Measurements from ENCODE around the gene SUPT5H. TPM values are rescaled to one million over a fixed set of nuclear protein-coding genes. Genes with fewer than 3 reads are reported as not detected.

The SUPT5H gene
- total and polyA plus RNA-seq, 9 donors, result 51.4 to 163 (median 101) TPM

DNA sequence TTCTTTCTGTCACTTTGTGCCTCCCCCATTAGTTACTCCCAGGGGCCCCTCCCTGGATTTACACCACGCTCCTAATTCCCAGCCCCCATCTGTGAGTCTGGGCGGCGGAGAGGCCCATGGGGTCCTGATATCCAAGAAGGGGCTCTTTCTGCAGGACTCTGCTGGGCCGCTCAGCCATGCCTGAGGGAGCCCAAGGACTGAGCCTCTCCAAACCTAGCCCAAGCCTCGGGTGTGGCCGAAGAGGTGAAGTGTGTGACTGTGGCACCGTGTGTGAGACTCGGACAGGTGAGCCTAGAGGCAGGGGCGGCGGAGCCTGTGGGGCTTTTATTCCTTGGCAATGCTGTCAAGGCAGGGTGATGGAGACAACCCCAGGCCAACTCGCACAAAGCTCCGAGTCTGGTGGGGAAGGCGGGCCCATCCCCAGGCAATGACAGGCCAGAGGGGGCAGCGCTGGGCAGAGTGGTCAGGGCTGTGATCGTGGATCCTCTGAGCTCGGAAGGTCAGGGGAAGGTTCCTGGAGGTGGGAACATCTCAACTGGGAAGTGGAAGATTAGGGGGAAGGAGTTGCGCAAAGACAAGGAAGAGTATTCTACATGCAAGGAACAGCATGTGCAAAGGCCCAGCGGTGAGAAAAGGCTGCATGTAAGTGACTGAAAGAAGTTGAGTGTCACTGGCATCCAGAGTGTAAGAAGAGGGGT is 31.3 kb upstream of the SUPT5H start:
- Histone ChIP-seq H3K36me3 (no peaks in the 10 kb centered on the region), H3K9me3 (no peaks in the 10 kb centered on the region), H3K4me1 (ENCODE audit: insufficient read depth) (peaks cover 24% of the 10 kb centered on the region), H3K27me3 (no peaks in the 10 kb centered on the region), H3K27ac (peak overlapping the region; percentile 68 to 90), H3K4me3 (peak overlapping the region; percentile 68)
- DNase-seq, result peak; percentile 36 to 65 (median 59)
- TF ChIP-seq EP300 (IDR thresholded peaks at IDR 0.05), result no peak
- no peak for TF ChIP-seq POLR2A (IDR thresholded peaks at IDR 0.05)
- no peak for TF ChIP-seq CTCF (IDR thresholded peaks at IDR 0.05)
- intact Hi-C loops (cut with DNase I), result loop anchor here in 2 of 4 donors (2.0 kb wide), 2 partner anchors 17 to 31 kb away; partner anchors contain the start of gene SUPT5H (in 1 of the 2)
- WGBS, 3 donors, result 9 to 20% (median 13%) methylated on average over 18 of the region's 18 CpGs

DNA sequence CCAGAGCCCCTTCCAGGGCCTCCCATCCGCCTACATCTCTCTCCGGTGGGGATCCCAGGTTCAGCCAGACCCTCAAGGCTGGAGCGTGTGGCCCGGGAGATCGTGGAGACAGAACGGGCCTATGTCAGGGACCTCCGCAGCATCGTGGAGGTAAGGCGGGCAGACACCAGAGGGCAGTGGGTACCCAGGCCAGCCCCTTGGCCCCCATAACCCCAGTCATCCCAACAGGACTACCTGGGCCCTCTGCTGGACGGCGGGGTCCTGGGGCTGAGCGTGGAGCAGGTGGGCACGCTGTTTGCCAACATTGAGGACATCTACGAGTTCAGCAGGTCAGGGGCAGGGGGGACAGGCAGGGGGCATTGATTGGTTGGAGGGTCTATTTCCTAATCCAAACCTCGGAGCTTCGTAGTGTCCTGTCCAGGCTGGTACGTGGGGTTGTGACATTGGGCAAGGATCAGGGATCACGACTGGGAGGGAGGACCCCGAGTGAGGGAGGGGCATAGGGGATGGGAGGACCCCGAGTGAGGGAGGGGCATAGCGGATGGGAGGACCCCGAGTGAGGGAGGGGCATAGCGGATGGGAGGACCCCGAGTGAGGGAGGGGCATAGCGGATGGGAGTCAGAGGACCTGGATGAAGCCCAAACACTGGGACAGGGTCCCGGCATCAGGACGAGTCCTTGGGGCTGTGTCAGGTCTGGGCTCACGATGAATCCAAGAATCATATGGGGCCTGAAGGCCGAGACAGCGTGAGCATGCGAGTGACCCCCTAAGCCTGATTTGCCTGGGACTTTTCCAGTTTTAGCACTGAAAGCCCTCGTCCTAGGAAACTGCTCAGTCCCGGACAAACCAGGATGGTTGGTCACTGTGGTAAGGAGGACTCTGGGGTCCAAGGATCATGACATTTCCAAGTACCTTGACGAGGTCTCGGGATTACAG is 30.0 kb upstream of the SUPT5H start:
- TF ChIP-seq POLR2A (IDR thresholded peaks at IDR 0.05) (no peak), EP300 (IDR thresholded peaks at IDR 0.05) (no peak), CTCF (IDR thresholded peaks at IDR 0.05) (no peak)
- Histone ChIP-seq H3K9me3 (no peaks in the 10 kb centered on the region), H3K36me3 (no peaks in the 10 kb centered on the region), H3K27me3 (no peaks in the 10 kb centered on the region), H3K4me3 (no peak overlapping the region), H3K4me1 (ENCODE audit: insufficient read depth) (peaks cover 24% of the 10 kb centered on the region), H3K27ac (peak overlapping the region in 1 of 2 donors; percentile 21)
- DNase-seq, result peak in 3 of 5 donors; percentile 50 to 54 (median 51)
- WGBS, 3 donors, result 28 to 45% (median 30%) methylated on average over 34 to 35 of the region's 35 CpGs
- intact Hi-C loops (cut with DNase I), result no loop called here

- no peaks in the 10 kb centered on the region for H3K27me3 ChIP-seq
- no peak overlapping the region for H3K27ac ChIP-seq
- WGBS, 3 donors, result 67 to 74% (median 69%) methylated on average over 25 to 27 of the region's 27 CpGs
- TF ChIP-seq CTCF (IDR thresholded peaks at IDR 0.05), result no peak
- no peak for TF ChIP-seq POLR2A (IDR thresholded peaks at IDR 0.05)
- no peak for TF ChIP-seq EP300 (IDR thresholded peaks at IDR 0.05)
- H3K4me1 ChIP-seq (ENCODE audit: insufficient read depth), result peaks cover 18% of the 10 kb centered on the region
- peak in 4 of 5 donors; percentile 46 to 64 (median 50) for DNase-seq
- H3K4me3 ChIP-seq, result no peak overlapping the region
- H3K9me3 ChIP-seq, result no peaks in the 10 kb centered on the region
- intact Hi-C loops (cut with DNase I), result no loop called here
- H3K36me3 ChIP-seq, result no peaks in the 10 kb centered on the region
These were observed 28.9 kb upstream of the SUPT5H start for GRCh38 chr19:39416152-39417120.

All from ovary (tissue), 9 donors.